ENCODE data around the gene ZDHHC5.

The ZDHHC5 gene

GRCh38 chr11:57732661-57733060 is 64.7 kb downstream of the ZDHHC5 start:
- H2BK5ac ChIP-seq (ENCODE audit: low read depth, low read length, poor library complexity): no peak overlapping the region
- H3K79me1 ChIP-seq (ENCODE audit: low read length): no peaks in the 10 kb centered on the region
- H3K79me2 ChIP-seq (ENCODE audit: control insufficient read depth, insufficient read depth, low read length, poor library complexity): no peaks in the 10 kb centered on the region
- H3K27me3 ChIP-seq (ENCODE audit: insufficient read depth, low read length): no peaks in the 10 kb centered on the region
- H3K9me3 ChIP-seq (ENCODE audit: insufficient read depth, low read depth, low read length): no peaks in the 10 kb centered on the region
- no peak overlapping the region for H2BK12ac ChIP-seq (ENCODE audit: low read length)
- H3K4ac ChIP-seq (ENCODE audit: low read depth, low read length): peak overlapping the region; percentile 52
- no peak overlapping the region for H4K8ac ChIP-seq (ENCODE audit: low read depth, low read length)
- no peak overlapping the region for H3K9ac ChIP-seq (ENCODE audit: low read length)
- H3K14ac ChIP-seq (ENCODE audit: low read length): no peak overlapping the region
- H3K4me3 ChIP-seq (ENCODE audit: low read depth, low read length): no peak overlapping the region
- no peak overlapping the region for H3K23ac ChIP-seq (ENCODE audit: low read length)
- H2AK5ac ChIP-seq (ENCODE audit: low read length): no peak overlapping the region
- H4K91ac ChIP-seq (ENCODE audit: low read depth, low read length): no peak overlapping the region
- no peak overlapping the region for H2BK120ac ChIP-seq (ENCODE audit: insufficient read depth, low read length, poor library complexity)
- no peak overlapping the region for H3K27ac ChIP-seq (ENCODE audit: low read depth, low read length)
- H3K4me1 ChIP-seq (ENCODE audit: control insufficient read depth in 1 of 2, insufficient read depth in 2 of 2, low read length in 2 of 2): no peaks in the 10 kb centered on the region
- no peak overlapping the region for H3K18ac ChIP-seq (ENCODE audit: low read length)
- H3K4me2 ChIP-seq (ENCODE audit: low read length): no peak overlapping the region
- no peak overlapping the region for H4K12ac ChIP-seq (ENCODE audit: low read depth, low read length)
- no CpG with 5 or more reads among the region's 1 CpG for WGBS (ENCODE audit: extremely low coverage, insufficient coverage, insufficient read length)
- no peak for DNase-seq
- no peak overlapping the region for H2AFZ ChIP-seq (ENCODE audit: insufficient read depth, low read length, poor library complexity)
- H3K36me3 ChIP-seq (ENCODE audit: control insufficient read depth in 1 of 2, insufficient read depth in 2 of 2, low read length in 2 of 2): peaks cover under 1 to 4% of the 10 kb centered on the region in 2 experiments

GRCh38 chr11:57735619-57736298 is 67.8 kb downstream of the ZDHHC5 start:
- WGBS (ENCODE audit: extremely low coverage, insufficient coverage, insufficient read length): no CpG with 5 or more reads among the region's 3 CpGs
- Histone ChIP-seq H2AFZ (ENCODE audit: insufficient read depth, low read length, poor library complexity) (no peak overlapping the region), H4K8ac (ENCODE audit: low read depth, low read length) (no peak overlapping the region)

GRCh38 chr11:57741132-57742086 is 73.5 kb downstream of the ZDHHC5 start, which contains the start of gene SELENOH:
SELENOH (plus strand) TSS chr11:57741491; CDS start chr11:57741596, 105 bp downstream.
- Histone ChIP-seq H3K36me3 (ENCODE audit: control insufficient read depth in 1 of 2, insufficient read depth in 2 of 2, low read length in 2 of 2) (peaks cover 15 to 37% of the 10 kb centered on the region in 2 experiments), H4K12ac (ENCODE audit: low read depth, low read length) (peak within 1 kb of the TSS; percentile 94), H2BK12ac (ENCODE audit: low read length) (no peak within 1 kb of the TSS), H3K4me2 (ENCODE audit: low read length) (peak within 1 kb of the TSS; percentile 91), H3K9ac (ENCODE audit: low read length) (peak within 1 kb of the TSS; percentile 99), H2BK5ac (ENCODE audit: low read depth, low read length, poor library complexity) (peak within 1 kb of the TSS; percentile 51), H3K4me3 (ENCODE audit: low read depth, low read length) (peak within 1 kb of the TSS; percentile 79), H3K18ac (ENCODE audit: low read length) (peak within 1 kb of the TSS; percentile 50), H3K79me2 (ENCODE audit: control insufficient read depth, insufficient read depth, low read length, poor library complexity) (peaks cover 9% of the 10 kb centered on the region), H2AFZ (ENCODE audit: insufficient read depth, low read length, poor library complexity) (peak within 1 kb of the TSS; percentile 52), H3K79me1 (ENCODE audit: low read length) (peaks cover 10% of the 10 kb centered on the region), H3K27ac (ENCODE audit: low read depth, low read length) (peak within 1 kb of the TSS; percentile 57), H4K91ac (ENCODE audit: low read depth, low read length) (peak within 1 kb of the TSS; percentile 62), H2AK5ac (ENCODE audit: low read length) (peak within 1 kb of the TSS; percentile 87), H3K23ac (ENCODE audit: low read length) (peak within 1 kb of the TSS; percentile 76), H4K8ac (ENCODE audit: low read depth, low read length) (peak within 1 kb of the TSS; percentile 95), H3K14ac (ENCODE audit: low read length) (peak within 1 kb of the TSS; percentile 78), H3K4me1 (ENCODE audit: control insufficient read depth in 1 of 2, insufficient read depth in 2 of 2, low read length in 2 of 2) (peaks cover 0 to 8% of the 10 kb centered on the region in 2 experiments), H2BK120ac (ENCODE audit: insufficient read depth, low read length, poor library complexity) (peak within 1 kb of the TSS; percentile 47), H3K9me3 (ENCODE audit: insufficient read depth, low read depth, low read length) (no peaks in the 10 kb centered on the region), H3K4ac (ENCODE audit: low read depth, low read length) (peak within 1 kb of the TSS; percentile 99), H3K27me3 (ENCODE audit: insufficient read depth, low read length) (no peaks in the 10 kb centered on the region)
- DNase-seq: peak; percentile 97 to 98
- WGBS (ENCODE audit: extremely low coverage, insufficient coverage, insufficient read length): no CpG with 5 or more reads among the region's 75 CpGs

More at GRCh38 chr11:57735619-57736298, 67.8 kb downstream of the ZDHHC5 start:
- no peak overlapping the region for H2BK5ac ChIP-seq (ENCODE audit: low read depth, low read length, poor library complexity)
- no peak overlapping the region for H3K18ac ChIP-seq (ENCODE audit: low read length)
- H4K12ac ChIP-seq (ENCODE audit: low read depth, low read length): peak overlapping the region; percentile 20
- H3K36me3 ChIP-seq (ENCODE audit: control insufficient read depth in 1 of 2, insufficient read depth in 2 of 2, low read length in 2 of 2): peaks cover 7 to 12% of the 10 kb centered on the region in 2 experiments
- no peaks in the 10 kb centered on the region for H3K79me2 ChIP-seq (ENCODE audit: control insufficient read depth, insufficient read depth, low read length, poor library complexity)
- H3K4ac ChIP-seq (ENCODE audit: low read depth, low read length): no peak overlapping the region
- H3K9ac ChIP-seq (ENCODE audit: low read length): peak overlapping the region; percentile 7
- no peak overlapping the region for H3K27ac ChIP-seq (ENCODE audit: low read depth, low read length)
- H2BK12ac ChIP-seq (ENCODE audit: low read length): no peak overlapping the region
- H2AK5ac ChIP-seq (ENCODE audit: low read length): no peak overlapping the region
- no peak overlapping the region for H2BK120ac ChIP-seq (ENCODE audit: insufficient read depth, low read length, poor library complexity)
- no peak overlapping the region for H3K23ac ChIP-seq (ENCODE audit: low read length)
- H3K4me2 ChIP-seq (ENCODE audit: low read length): no peak overlapping the region
- no peaks in the 10 kb centered on the region for H3K79me1 ChIP-seq (ENCODE audit: low read length)
- no peak overlapping the region for H3K4me3 ChIP-seq (ENCODE audit: low read depth, low read length)
- H3K9me3 ChIP-seq (ENCODE audit: insufficient read depth, low read depth, low read length): no peaks in the 10 kb centered on the region
- H3K14ac ChIP-seq (ENCODE audit: low read length): no peak overlapping the region
- DNase-seq: no peak
- H3K27me3 ChIP-seq (ENCODE audit: insufficient read depth, low read length): no peaks in the 10 kb centered on the region
- peaks cover 0 to under 1% of the 10 kb centered on the region in 2 experiments for H3K4me1 ChIP-seq (ENCODE audit: control insufficient read depth in 1 of 2, insufficient read depth in 2 of 2, low read length in 2 of 2)
- H4K91ac ChIP-seq (ENCODE audit: low read depth, low read length): no peak overlapping the region

GRCh38 chr11:57742087-57742452 is 74.2 kb downstream of the ZDHHC5 start:
- H2AFZ ChIP-seq (ENCODE audit: insufficient read depth, low read length, poor library complexity): peak overlapping the region; percentile 19
- no peak overlapping the region for H2BK12ac ChIP-seq (ENCODE audit: low read length)
- peaks cover 15 to 37% of the 10 kb centered on the region in 2 experiments for H3K36me3 ChIP-seq (ENCODE audit: control insufficient read depth in 1 of 2, insufficient read depth in 2 of 2, low read length in 2 of 2)
- H3K14ac ChIP-seq (ENCODE audit: low read length): peak overlapping the region; percentile 78
- H3K18ac ChIP-seq (ENCODE audit: low read length): peak overlapping the region; percentile 50
- peak overlapping the region; percentile 40 for H4K12ac ChIP-seq (ENCODE audit: low read depth, low read length)
- peaks cover 10% of the 10 kb centered on the region for H3K79me1 ChIP-seq (ENCODE audit: low read length)
- peaks cover 0 to 8% of the 10 kb centered on the region in 2 experiments for H3K4me1 ChIP-seq (ENCODE audit: control insufficient read depth in 1 of 2, insufficient read depth in 2 of 2, low read length in 2 of 2)
- no peak overlapping the region for H3K23ac ChIP-seq (ENCODE audit: low read length)
- WGBS (ENCODE audit: extremely low coverage, insufficient coverage, insufficient read length): no CpG with 5 or more reads among the region's 10 CpGs
- H4K91ac ChIP-seq (ENCODE audit: low read depth, low read length): peak overlapping the region; percentile 62
- no peaks in the 10 kb centered on the region for H3K27me3 ChIP-seq (ENCODE audit: insufficient read depth, low read length)
- peak overlapping the region; percentile 79 for H3K4me3 ChIP-seq (ENCODE audit: low read depth, low read length)
- H2AK5ac ChIP-seq (ENCODE audit: low read length): peak overlapping the region; percentile 87
- H3K27ac ChIP-seq (ENCODE audit: low read depth, low read length): no peak overlapping the region
- peaks cover 9% of the 10 kb centered on the region for H3K79me2 ChIP-seq (ENCODE audit: control insufficient read depth, insufficient read depth, low read length, poor library complexity)
- peak overlapping the region; percentile 9 for H2BK120ac ChIP-seq (ENCODE audit: insufficient read depth, low read length, poor library complexity)
- peak overlapping the region; percentile 99 for H3K4ac ChIP-seq (ENCODE audit: low read depth, low read length)
- peak overlapping the region; percentile 91 for H3K4me2 ChIP-seq (ENCODE audit: low read length)
- DNase-seq: no peak
- peak overlapping the region; percentile 99 for H3K9ac ChIP-seq (ENCODE audit: low read length)
- H3K9me3 ChIP-seq (ENCODE audit: insufficient read depth, low read depth, low read length): no peaks in the 10 kb centered on the region
- H2BK5ac ChIP-seq (ENCODE audit: low read depth, low read length, poor library complexity): peak overlapping the region; percentile 51
- peak overlapping the region; percentile 80 for H4K8ac ChIP-seq (ENCODE audit: low read depth, low read length)
